Ectodermal cell (in vitro differentiated cells): ENCODE data around the gene SNTG2.

Experiments used
- H3K27ac ChIP-seq: 2 replicates; pipeline ENCODE4 v1.7.0; 2013; ENCODE audit warnings: mild to moderate bottlenecking, low read depth, low read length; ENCODE audit not compliant: insufficient read depth, poor library complexity, severe bottlenecking
- H3K27me3 ChIP-seq: 2 replicates; pipeline ENCODE4 v1.7.0; 2013; ENCODE audit warnings: mild to moderate bottlenecking, low read length; ENCODE audit not compliant: insufficient read depth, control insufficient read depth, poor library complexity, severe bottlenecking
- H3K36me3 ChIP-seq: one replicate; pipeline ENCODE4 v1.7.0; 2013; ENCODE audit warnings: low read length; ENCODE audit not compliant: control insufficient read depth, insufficient read depth
- H3K4me1 ChIP-seq: one replicate; pipeline ENCODE4 v1.7.0; 2013; ENCODE audit warnings: low read length; ENCODE audit not compliant: control insufficient read depth, insufficient read depth
- H3K4me3 ChIP-seq: 2 replicates; pipeline ENCODE4 v1.7.0; 2013; ENCODE audit warnings: low read depth, low read length, control low read depth; ENCODE audit not compliant: insufficient read depth
- H3K9me3 ChIP-seq: 2 replicates; pipeline ENCODE4 v1.7.0; 2013; ENCODE audit warnings: mild to moderate bottlenecking, low read length, moderate library complexity; ENCODE audit not compliant: control insufficient read depth
- WGBS, 2 experiments: methylation state at CpG; one replicate each; pipeline ENCODE4 v1.1.7; 2013; ENCODE audit warnings: missing lambda C conversion rate in 2 of 2; 5-methylcytosine and 5-hydroxymethylcytosine counted together

The SNTG2 gene

GRCh38 chr2:1294900-1295299 lies 344.3 kb downstream of the SNTG2 start:
- no peaks in the 10 kb centered on the region for H3K27me3 ChIP-seq
- 91 to 96% methylated on average over 13 of the region's 13 CpGs for WGBS, 2 experiments
- H3K4me1 ChIP-seq, result no peaks in the 10 kb centered on the region
- H3K4me3 ChIP-seq, result no peak overlapping the region
- no peak overlapping the region for H3K27ac ChIP-seq
- H3K9me3 ChIP-seq, result no peaks in the 10 kb centered on the region
- no peaks in the 10 kb centered on the region for H3K36me3 ChIP-seq

DNA sequence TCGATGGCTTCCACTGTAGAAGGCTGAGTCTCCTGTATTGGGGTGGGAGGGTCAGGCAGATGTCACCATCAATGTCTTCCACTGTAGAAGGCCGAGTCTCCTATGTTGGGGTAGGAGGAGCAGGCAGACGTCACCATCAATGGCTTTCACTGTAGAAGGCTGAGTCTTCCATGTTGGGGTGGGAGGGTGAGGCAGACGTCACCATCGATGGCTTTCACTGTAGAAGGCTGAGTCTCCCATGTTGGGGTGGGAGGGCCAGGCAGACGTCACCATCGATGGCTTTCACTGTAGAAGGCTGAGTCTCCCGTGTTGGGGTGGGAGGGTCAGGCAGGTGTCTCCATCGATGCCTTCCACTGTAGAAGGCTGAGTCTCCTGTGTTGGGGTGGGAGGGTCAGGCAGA lies 345.1 kb downstream of the SNTG2 start:
- H3K4me1 ChIP-seq, result no peaks in the 10 kb centered on the region
- WGBS, 2 experiments, result 92 to 94% methylated on average over 9 of the region's 9 CpGs
- no peak overlapping the region for H3K4me3 ChIP-seq
- no peaks in the 10 kb centered on the region for H3K9me3 ChIP-seq
- no peaks in the 10 kb centered on the region for H3K36me3 ChIP-seq
- no peaks in the 10 kb centered on the region for H3K27me3 ChIP-seq
- H3K27ac ChIP-seq, result no peak overlapping the region

GRCh38 chr2:1297372-1298159 lies 346.9 kb downstream of the SNTG2 start:
- Histone ChIP-seq H3K4me3 (no peak overlapping the region), H3K36me3 (no peaks in the 10 kb centered on the region), H3K27ac (no peak overlapping the region), H3K27me3 (no peaks in the 10 kb centered on the region), H3K9me3 (no peaks in the 10 kb centered on the region), H3K4me1 (no peaks in the 10 kb centered on the region)
- WGBS, 2 experiments, result 90 to 94% methylated on average over 17 of the region's 17 CpGs

- Histone ChIP-seq H3K36me3 (no peaks in the 10 kb centered on the region), H3K27me3 (no peaks in the 10 kb centered on the region), H3K4me3 (no peak overlapping the region), H3K9me3 (no peaks in the 10 kb centered on the region), H3K27ac (no peak overlapping the region), H3K4me1 (no peaks in the 10 kb centered on the region)
- 94% methylated on average over 6 of the region's 6 CpGs for WGBS, 2 experiments
Observed at GRCh38 chr2:1299043-1299442, 348.4 kb downstream of the SNTG2 start.

GRCh38 chr2:1300284-1300683 lies 349.6 kb downstream of the SNTG2 start:
- H3K27me3 ChIP-seq, result no peaks in the 10 kb centered on the region
- no peak overlapping the region for H3K27ac ChIP-seq
- no peaks in the 10 kb centered on the region for H3K36me3 ChIP-seq
- no peaks in the 10 kb centered on the region for H3K9me3 ChIP-seq
- H3K4me3 ChIP-seq, result no peak overlapping the region
- WGBS, 2 experiments, result 92 to 94% methylated on average over 8 to 9 of the region's 9 CpGs
- no peaks in the 10 kb centered on the region for H3K4me1 ChIP-seq

GRCh38 chr2:1301056-1301455 lies 350.4 kb downstream of the SNTG2 start:
- Histone ChIP-seq H3K4me1 (peaks cover 3% of the 10 kb centered on the region), H3K36me3 (no peaks in the 10 kb centered on the region), H3K4me3 (no peak overlapping the region), H3K9me3 (no peaks in the 10 kb centered on the region), H3K27ac (no peak overlapping the region), H3K27me3 (no peaks in the 10 kb centered on the region)
- 92 to 93% methylated on average over 5 of the region's 5 CpGs for WGBS, 2 experiments

GRCh38 chr2:1305342-1306013 lies 354.8 kb downstream of the SNTG2 start:
- 94% methylated on average over 4 of the region's 4 CpGs for WGBS, 2 experiments
- H3K9me3 ChIP-seq, result no peaks in the 10 kb centered on the region

DNA sequence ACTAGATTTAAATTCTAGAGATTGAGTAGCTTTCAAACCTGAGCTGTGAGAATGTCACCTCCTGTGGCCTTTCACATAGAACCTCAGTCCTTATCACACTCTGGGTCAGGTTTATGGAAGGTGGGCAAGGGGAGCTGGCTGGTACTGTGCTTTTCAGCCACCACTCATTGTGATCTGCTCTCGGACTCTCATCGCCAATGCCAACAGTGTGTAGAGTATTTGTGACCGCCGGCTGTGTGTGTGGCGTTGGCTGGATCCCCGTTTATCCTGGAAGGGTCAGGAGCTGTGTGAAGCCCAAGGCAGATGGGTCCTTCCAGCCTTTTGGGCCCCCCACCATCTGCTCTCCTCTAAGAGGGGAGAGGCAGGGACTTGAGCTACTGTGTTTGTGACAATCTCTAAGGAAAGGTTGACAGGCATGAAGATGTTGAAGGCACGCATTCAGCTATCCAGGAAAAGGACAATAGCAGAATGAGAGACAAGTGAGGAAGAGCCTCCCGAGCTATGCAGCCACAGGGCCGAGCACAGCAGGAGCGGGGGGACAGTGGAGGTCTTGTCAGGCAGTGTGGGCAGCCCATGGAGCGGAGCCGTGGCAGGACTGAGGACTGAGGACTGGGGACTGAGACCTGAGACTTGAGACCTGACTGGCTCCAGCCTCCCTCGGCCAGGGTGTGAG lies 355.5 kb downstream of the SNTG2 start:
- Histone ChIP-seq H3K9me3 (no peaks in the 10 kb centered on the region), H3K36me3 (no peaks in the 10 kb centered on the region), H3K27ac (no peak overlapping the region), H3K4me3 (no peak overlapping the region), H3K27me3 (no peaks in the 10 kb centered on the region), H3K4me1 (peaks cover 10% of the 10 kb centered on the region)
- 62 to 68% methylated on average over 13 of the region's 13 CpGs for WGBS, 2 experiments

More at GRCh38 chr2:1305342-1306013, 354.8 kb downstream of the SNTG2 start:
- Histone ChIP-seq H3K27ac (no peak overlapping the region), H3K27me3 (no peaks in the 10 kb centered on the region), H3K36me3 (no peaks in the 10 kb centered on the region), H3K4me3 (no peak overlapping the region), H3K4me1 (peaks cover 10% of the 10 kb centered on the region)

- H3K27me3 ChIP-seq, result no peaks in the 10 kb centered on the region
- no peaks in the 10 kb centered on the region for H3K36me3 ChIP-seq
- peaks cover 10% of the 10 kb centered on the region for H3K4me1 ChIP-seq
- no peak overlapping the region for H3K27ac ChIP-seq
- H3K9me3 ChIP-seq, result no peaks in the 10 kb centered on the region
- WGBS, 2 experiments, result 93 to 96% methylated on average over 17 of the region's 17 CpGs
- H3K4me3 ChIP-seq, result no peak overlapping the region
Observed at GRCh38 chr2:1306687-1307516, 356.3 kb downstream of the SNTG2 start.
